NCI-H510A treated with DMSO at 0.1 percent for 48 hours (cell line): Measurements from ENCODE around the gene RASL12.
"Not testable (repeated sequence)": the region's sequence is repeated elsewhere in the genome, so short reads cannot be mapped to it uniquely, and the experiment has no call there.

Source experiments
- DNase-seq: peaks from one replicate; lab custom pipeline; 2025; lab: John Stamatoyannopoulos, UW

The RASL12 gene

GRCh38 chr15:65055201-65055870 lies 12.5 kb downstream of the RASL12 start:
- no peak for DNase-seq

- peak; percentile 25 for DNase-seq
Observed at GRCh38 chr15:65054333-65055200, 13.2 kb downstream of the RASL12 start.

GRCh38 chr15:65052956-65053355 lies 14.8 kb downstream of the RASL12 start:
- DNase-seq: no peak

GRCh38 chr15:65051266-65051665 lies 16.5 kb downstream of the RASL12 start:
- DNase-seq: no peak

- no peak for DNase-seq
Observed at GRCh38 chr15:65050270-65050669, 17.5 kb downstream of the RASL12 start.

GRCh38 chr15:65049418-65049840 lies 18.4 kb downstream of the RASL12 start:
- peak; percentile 86 for DNase-seq

- no peak for DNase-seq
Observed at GRCh38 chr15:65048241-65048640, 19.6 kb downstream of the RASL12 start.

- DNase-seq: peak; percentile 31
Observed at GRCh38 chr15:65044724-65045481, 22.9 kb downstream of the RASL12 start, which contains the start of gene SLC51B. Gene SLC51B, plus strand, starts transcription at chr15:65045387. Its CDS starts 4,618 bp downstream, at chr15:65050005.

GRCh38 chr15:65044218-65044617 lies 23.6 kb downstream of the RASL12 start:
- DNase-seq: not testable (repeated sequence)

GRCh38 chr15:65042776-65043327 lies 24.9 kb downstream of the RASL12 start:
- DNase-seq: no peak

GRCh38 chr15:65041787-65042186 lies 26.0 kb downstream of the RASL12 start:
- no peak for DNase-seq

- no peak for DNase-seq
Observed at GRCh38 chr15:65040461-65040860, 27.3 kb downstream of the RASL12 start.

GRCh38 chr15:65038836-65039235 lies 29.0 kb downstream of the RASL12 start:
- DNase-seq: no peak

GRCh38 chr15:65038428-65038827 lies 29.4 kb downstream of the RASL12 start:
- no peak for DNase-seq

GRCh38 chr15:65037309-65037708 lies 30.5 kb downstream of the RASL12 start:
- DNase-seq: no peak

GRCh38 chr15:65034719-65035118 lies 33.1 kb downstream of the RASL12 start:
- DNase-seq: no peak

GRCh38 chr15:65033659-65034269 lies 34.0 kb downstream of the RASL12 start:
- DNase-seq: peak; percentile 30

GRCh38 chr15:65032801-65033537 lies 34.8 kb downstream of the RASL12 start:
- DNase-seq: peak; percentile 6

GRCh38 chr15:65029736-65030208 lies 38.0 kb downstream of the RASL12 start:
- no peak for DNase-seq

GRCh38 chr15:65028921-65029735 lies 38.7 kb downstream of the RASL12 start, which contains the start of gene MTFMT:
Gene MTFMT, minus strand, starts transcription at chr15:65029639. Its CDS starts 26 bp downstream, at chr15:65029613.
- DNase-seq: peak; percentile 52
